ENCODE measurements around the gene TCOF1.

The TCOF1 gene

GRCh38 chr5:150353032-150353675 is 4.3 kb upstream of the TCOF1 start:
- TF ChIP-seq SPI1 (IDR thresholded peaks at IDR 0.05; ENCODE audit: low read depth, low read length), result no peak
- TF ChIP-seq POLR2AphosphoS5 (IDR thresholded peaks at IDR 0.05; ENCODE audit: low read depth, low read length), result no peak
- TF ChIP-seq TAF1 (IDR thresholded peaks at IDR 0.05; ENCODE audit: low read depth, low read length), result no peak
- no peak for TF ChIP-seq POU2F2 (IDR thresholded peaks at IDR 0.05; ENCODE audit: low read depth, low read length)
- no peak for TF ChIP-seq PAX5 (IDR thresholded peaks at IDR 0.05; ENCODE audit: insufficient read depth, low read length, severe bottlenecking)
- TF ChIP-seq POLR2A (IDR thresholded peaks at IDR 0.05; ENCODE audit: low read depth, low read length), result no peak
- DNase-seq (ENCODE audit: insufficient read length, low spot score), result no peak
- no peak for FAIRE-seq

GRCh38 chr5:150355791-150356190 is 1.7 kb upstream of the TCOF1 start:
- DNase-seq (ENCODE audit: insufficient read length, low spot score) (no peak), FAIRE-seq (no peak)
- TF ChIP-seq POU2F2 (IDR thresholded peaks at IDR 0.05; ENCODE audit: low read depth, low read length), result no peak
- no peak for TF ChIP-seq POLR2AphosphoS5 (IDR thresholded peaks at IDR 0.05; ENCODE audit: low read depth, low read length)
- no peak for TF ChIP-seq TAF1 (IDR thresholded peaks at IDR 0.05; ENCODE audit: low read depth, low read length)
- no peak for TF ChIP-seq SPI1 (IDR thresholded peaks at IDR 0.05; ENCODE audit: low read depth, low read length)
- TF ChIP-seq PAX5 (IDR thresholded peaks at IDR 0.05; ENCODE audit: insufficient read depth, low read length, severe bottlenecking), result no peak
- no peak for TF ChIP-seq POLR2A (IDR thresholded peaks at IDR 0.05; ENCODE audit: low read depth, low read length)

- FAIRE-seq (peak; percentile 33), DNase-seq (ENCODE audit: insufficient read length, low spot score) (no peak)
- no peak for TF ChIP-seq POLR2AphosphoS5 (IDR thresholded peaks at IDR 0.05; ENCODE audit: low read depth, low read length)
- no peak for TF ChIP-seq POU2F2 (IDR thresholded peaks at IDR 0.05; ENCODE audit: low read depth, low read length)
- TF ChIP-seq PAX5 (IDR thresholded peaks at IDR 0.05; ENCODE audit: insufficient read depth, low read length, severe bottlenecking), result no peak
- TF ChIP-seq SPI1 (IDR thresholded peaks at IDR 0.05; ENCODE audit: low read depth, low read length), result no peak
- no peak for TF ChIP-seq POLR2A (IDR thresholded peaks at IDR 0.05; ENCODE audit: low read depth, low read length)
- no peak for TF ChIP-seq TAF1 (IDR thresholded peaks at IDR 0.05; ENCODE audit: low read depth, low read length)
Observed at GRCh38 chr5:150356575-150357294, 762 bp upstream of the TCOF1 start.

DNA sequence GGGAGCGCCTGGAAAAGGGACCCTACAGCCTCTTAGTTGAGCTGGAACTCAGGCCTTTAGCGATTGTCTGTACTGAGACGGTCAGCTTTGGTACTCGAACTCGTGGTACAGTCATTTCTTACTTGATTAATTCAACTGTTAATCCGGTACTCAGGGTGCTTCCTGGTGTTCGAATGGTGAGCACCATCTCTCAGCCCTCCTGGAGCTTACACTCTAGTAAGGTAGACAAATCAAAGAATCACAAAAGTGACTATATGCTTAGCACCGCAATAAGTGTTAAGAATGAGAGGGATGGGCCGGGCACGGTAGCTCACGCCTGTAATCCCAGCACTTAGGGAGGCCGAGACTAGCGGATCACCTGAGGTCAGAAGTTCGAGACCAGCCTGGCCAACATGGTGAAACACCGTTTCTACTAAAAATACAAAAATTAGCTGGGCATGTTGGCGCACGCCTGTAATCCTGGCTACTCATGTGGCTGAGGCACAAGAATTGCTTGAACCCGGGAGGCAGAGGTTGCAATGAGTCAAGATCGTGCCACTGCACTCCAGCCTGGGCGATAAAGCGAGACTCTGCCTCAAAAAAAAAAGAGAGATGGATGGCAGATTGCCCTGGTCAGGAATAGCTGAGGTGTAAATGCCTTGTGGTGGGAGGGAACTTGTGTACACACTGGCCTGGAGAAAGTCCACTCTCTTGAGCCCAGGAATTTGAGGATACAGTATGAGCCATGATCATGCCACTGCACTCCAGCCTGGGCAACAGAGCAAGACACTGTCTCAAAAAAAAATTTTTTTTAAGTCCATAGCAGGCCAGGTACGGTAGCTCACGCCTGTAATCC is 981 bp downstream of the TCOF1 start:
- DNase-seq (ENCODE audit: insufficient read length, low spot score), result no peak
- FAIRE-seq, result no peak
- TF ChIP-seq TAF1 (IDR thresholded peaks at IDR 0.05; ENCODE audit: low read depth, low read length) (no peak), POLR2AphosphoS5 (IDR thresholded peaks at IDR 0.05; ENCODE audit: low read depth, low read length) (no peak), SPI1 (IDR thresholded peaks at IDR 0.05; ENCODE audit: low read depth, low read length) (no peak), PAX5 (IDR thresholded peaks at IDR 0.05; ENCODE audit: insufficient read depth, low read length, severe bottlenecking) (no peak), POU2F2 (IDR thresholded peaks at IDR 0.05; ENCODE audit: low read depth, low read length) (no peak), POLR2A (IDR thresholded peaks at IDR 0.05; ENCODE audit: low read depth, low read length) (no peak)

DNA sequence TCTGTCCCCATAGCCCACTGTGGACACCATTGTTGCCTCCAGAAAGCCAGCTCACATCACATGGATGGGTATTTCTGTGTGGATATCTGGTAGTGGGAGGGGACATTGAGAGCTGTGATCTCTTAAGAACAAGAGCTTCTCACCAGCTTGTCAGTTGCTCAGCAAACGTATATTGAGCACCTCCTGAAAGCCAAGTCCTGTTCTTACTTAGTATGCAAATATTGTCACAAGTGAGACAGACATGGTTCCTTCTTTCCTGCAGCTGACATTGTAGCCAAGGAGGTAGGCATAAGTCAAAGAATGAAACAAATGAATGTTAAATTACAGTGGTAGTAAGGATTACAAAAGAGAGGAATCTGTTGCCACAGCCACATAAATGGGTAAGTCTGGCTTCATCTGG is 3.8 kb downstream of the TCOF1 start:
- DNase-seq (ENCODE audit: insufficient read length, low spot score) (no peak), FAIRE-seq (peak; percentile 87)
- TF ChIP-seq TAF1 (IDR thresholded peaks at IDR 0.05; ENCODE audit: low read depth, low read length) (no peak), POU2F2 (IDR thresholded peaks at IDR 0.05; ENCODE audit: low read depth, low read length) (peak; percentile 74; the same call in 1 of the 2 replicates)

GRCh38 chr5:150363185-150363584 is 5.7 kb downstream of the TCOF1 start:
- no peak for FAIRE-seq
- DNase-seq (ENCODE audit: insufficient read length, low spot score), result no peak
- TF ChIP-seq SPI1 (IDR thresholded peaks at IDR 0.05; ENCODE audit: low read depth, low read length), result no peak
- no peak for TF ChIP-seq POLR2AphosphoS5 (IDR thresholded peaks at IDR 0.05; ENCODE audit: low read depth, low read length)
- TF ChIP-seq PAX5 (IDR thresholded peaks at IDR 0.05; ENCODE audit: insufficient read depth, low read length, severe bottlenecking), result no peak
- TF ChIP-seq POU2F2 (IDR thresholded peaks at IDR 0.05; ENCODE audit: low read depth, low read length), result no peak
- no peak for TF ChIP-seq POLR2A (IDR thresholded peaks at IDR 0.05; ENCODE audit: low read depth, low read length)
- no peak for TF ChIP-seq TAF1 (IDR thresholded peaks at IDR 0.05; ENCODE audit: low read depth, low read length)

- no peak for FAIRE-seq
- no peak for DNase-seq (ENCODE audit: insufficient read length, low spot score)
- no peak for TF ChIP-seq SPI1 (IDR thresholded peaks at IDR 0.05; ENCODE audit: low read depth, low read length)
- no peak for TF ChIP-seq PAX5 (IDR thresholded peaks at IDR 0.05; ENCODE audit: insufficient read depth, low read length, severe bottlenecking)
- TF ChIP-seq POLR2A (IDR thresholded peaks at IDR 0.05; ENCODE audit: low read depth, low read length), result no peak
- TF ChIP-seq POU2F2 (IDR thresholded peaks at IDR 0.05; ENCODE audit: low read depth, low read length), result no peak
Observed at GRCh38 chr5:150364004-150364403, 6.5 kb downstream of the TCOF1 start.

DNA sequence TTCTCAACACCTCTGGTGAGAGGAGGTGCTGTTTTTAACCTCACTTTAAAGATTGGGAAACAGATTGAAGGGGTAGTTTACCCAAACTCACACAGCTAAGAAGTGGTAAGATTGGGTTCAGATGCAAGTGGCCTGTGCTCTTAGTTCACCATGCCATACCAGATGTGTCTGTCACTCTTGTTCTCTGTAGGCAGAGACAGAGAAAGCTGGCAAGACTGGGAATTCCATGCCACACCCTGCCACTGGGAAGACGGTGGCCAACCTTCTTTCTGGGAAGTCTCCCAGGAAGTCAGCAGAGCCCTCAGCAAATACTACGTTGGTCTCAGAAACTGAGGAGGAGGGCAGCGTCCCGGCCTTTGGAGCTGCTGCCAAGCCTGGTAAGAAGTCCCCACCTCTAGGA is 11.0 kb downstream of the TCOF1 start:
- FAIRE-seq, result no peak
- no peak for DNase-seq (ENCODE audit: insufficient read length, low spot score)
- TF ChIP-seq POLR2AphosphoS5 (IDR thresholded peaks at IDR 0.05; ENCODE audit: low read depth, low read length) (no peak), POLR2A (IDR thresholded peaks at IDR 0.05; ENCODE audit: low read depth, low read length) (no peak), SPI1 (IDR thresholded peaks at IDR 0.05; ENCODE audit: low read depth, low read length) (no peak)

GRCh38 chr5:150372639-150373038 is 15.1 kb downstream of the TCOF1 start:
- FAIRE-seq, result no peak
- DNase-seq (ENCODE audit: insufficient read length, low spot score), result no peak
- TF ChIP-seq SPI1 (IDR thresholded peaks at IDR 0.05; ENCODE audit: low read depth, low read length), result 0 out of 2 replicates have a peak, but pooled peaks have one; percentile 11
- TF ChIP-seq POU2F2 (IDR thresholded peaks at IDR 0.05; ENCODE audit: low read depth, low read length), result no peak

All from GM12891 (cell line).